GM19328 (cell line): Measurements from ENCODE around the gene C16orf95.
"Not testable (repeated sequence)": the region's sequence is repeated elsewhere in the genome, so short reads cannot be mapped to it uniquely, and the experiment has no call there.

Experiments used
- ATAC-seq: cut with Tn5 transposase; IDR thresholded peaks from one replicate; pipeline ENCODE4 v1.9.1; 2021; ENCODE audit warnings: mild to moderate bottlenecking, moderate library complexity; ENCODE audit not compliant: unreplicated experiment

The C16orf95 gene

DNA sequence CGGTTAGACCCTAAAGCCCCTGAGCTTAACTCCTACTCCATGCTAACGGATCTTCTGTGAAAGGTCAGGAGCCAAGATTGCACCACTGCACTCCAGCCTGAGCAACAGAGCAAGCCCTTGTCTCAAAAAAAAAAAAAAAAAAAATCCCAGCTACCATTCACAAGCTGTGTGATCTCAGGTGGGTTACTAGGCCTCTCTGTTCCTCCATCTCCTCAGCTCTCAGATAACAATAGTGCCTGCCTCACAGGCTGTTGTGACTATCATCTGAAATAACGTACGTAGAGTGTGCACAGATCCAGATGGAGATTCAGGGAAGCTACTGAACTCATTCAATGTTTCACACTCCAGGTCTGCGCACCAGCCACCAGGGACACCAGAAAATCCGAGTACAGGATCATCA is 57.8 kb downstream of the C16orf95 start:
- ATAC-seq: no peak

DNA sequence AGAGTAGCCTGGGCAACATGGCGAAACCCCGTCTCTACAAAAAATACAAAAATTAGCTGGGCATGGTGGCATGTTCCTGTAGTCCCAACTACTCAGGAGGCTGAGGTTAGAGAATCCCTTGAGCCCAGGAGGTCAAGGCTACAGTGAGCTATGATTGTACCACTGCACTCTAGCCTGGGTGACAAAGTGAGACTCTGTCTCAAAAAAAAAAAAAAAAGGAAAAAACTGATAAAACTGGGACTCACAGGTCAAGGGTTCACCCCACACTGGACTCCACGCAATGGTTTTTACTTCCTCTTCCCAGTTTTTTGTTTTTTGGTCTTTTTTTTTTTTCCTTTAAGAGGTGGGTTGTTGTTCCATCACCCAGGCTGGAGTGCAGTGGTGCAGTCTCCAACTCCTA is 58.5 kb downstream of the C16orf95 start:
- not testable (repeated sequence) for ATAC-seq

DNA sequence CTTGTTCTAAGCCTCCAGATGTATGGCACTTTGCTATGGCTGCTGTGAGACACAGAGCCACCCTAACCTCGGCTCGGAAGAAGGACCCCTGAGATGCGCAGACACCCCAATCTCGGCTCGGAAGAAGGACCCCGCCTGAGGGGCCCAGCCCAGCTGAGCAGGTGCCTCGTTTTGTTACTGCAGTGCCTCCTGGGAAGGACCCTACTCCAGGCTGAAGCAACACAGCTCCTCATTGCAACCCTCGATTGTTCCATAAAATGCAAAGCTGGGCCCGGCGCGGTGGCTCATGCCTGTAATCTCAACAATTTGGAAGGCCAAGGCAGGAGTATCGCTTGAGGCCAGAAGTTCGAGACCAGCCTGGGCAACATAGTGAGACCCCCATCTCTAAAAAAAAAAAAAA is 61.3 kb downstream of the C16orf95 start:
- ATAC-seq: no peak

DNA sequence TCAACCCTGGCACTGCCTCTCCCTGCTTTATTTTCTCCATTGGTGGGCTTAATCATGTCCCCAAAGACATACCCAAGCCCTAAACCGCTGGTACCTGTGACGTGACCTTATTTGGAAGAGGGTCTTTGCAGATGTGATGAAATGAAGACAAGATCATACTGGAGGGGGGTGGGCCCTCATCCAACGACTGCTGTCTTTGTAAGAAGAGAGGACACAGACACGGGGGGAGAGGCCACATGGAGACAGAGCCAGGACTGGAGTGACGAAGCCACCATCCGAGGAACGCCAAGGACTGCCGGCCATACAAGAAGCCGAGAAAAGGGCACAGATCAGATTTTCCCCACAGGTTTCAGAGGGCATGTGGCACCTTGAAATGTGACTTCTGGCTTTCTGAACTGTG is 62.5 kb downstream of the C16orf95 start:
- ATAC-seq: no peak

DNA sequence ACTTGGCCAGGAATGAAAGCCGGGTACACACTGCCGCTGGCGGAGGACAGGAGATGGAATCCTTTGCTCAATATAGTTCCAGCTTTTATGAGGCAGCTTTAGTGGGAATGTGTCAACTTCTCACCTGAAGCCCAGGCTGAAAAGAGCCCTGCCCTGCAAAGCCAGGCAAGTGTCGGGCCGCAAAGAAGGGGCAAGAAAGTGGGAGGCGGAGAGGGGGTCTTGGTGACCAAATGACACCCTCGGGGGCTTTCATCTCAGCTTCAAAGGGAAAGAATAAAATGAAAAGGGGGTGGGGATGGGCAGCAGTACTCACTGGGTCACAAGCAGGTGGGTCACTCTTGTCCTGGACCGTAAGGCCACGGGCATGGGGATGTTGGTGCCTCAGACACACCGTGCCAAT is 62.9 kb downstream of the C16orf95 start:
- ATAC-seq: no peak

DNA sequence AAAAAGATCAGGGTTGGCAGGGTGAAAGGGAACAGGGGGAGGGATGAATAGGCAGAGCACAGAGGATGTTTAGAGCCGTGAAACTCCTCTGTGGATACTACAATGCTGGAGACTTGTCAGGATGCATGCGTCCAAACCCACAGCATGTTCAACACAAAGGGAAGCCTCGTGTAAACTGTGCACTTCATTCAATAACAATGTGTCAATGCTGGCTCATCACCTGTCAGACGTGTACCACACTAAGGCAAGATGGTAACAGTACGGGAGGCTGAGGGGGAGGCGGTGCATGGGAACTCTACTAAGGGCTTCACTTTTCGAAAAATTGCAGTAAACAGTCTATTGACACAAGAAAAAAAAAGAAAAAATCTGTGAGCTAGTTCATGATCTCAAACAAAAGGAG is 63.7 kb downstream of the C16orf95 start:
- ATAC-seq: no peak
